SK-N-MC (cell line): Measurements from ENCODE around the gene RAB36.

Source experiments
- EZH2 ChIP-seq: fragments of 200-600 bp; sonication (generic); IDR thresholded peaks from one replicate; pipeline ENCODE4 v1.6.1; 2017; ENCODE audit warnings: antibody characterized with exemption
- POLR2AphosphoS5 ChIP-seq: IDR thresholded peaks from 2 replicates; pipeline ENCODE4 v1.6.1; 2012; ENCODE audit warnings: mild to moderate bottlenecking, low read depth, low read length, borderline replicate concordance

GRCh38 chr22:23178512-23179254 is 33.4 kb downstream of the RAB36 start:
- no peak for TF ChIP-seq POLR2AphosphoS5
- TF ChIP-seq EZH2 = no peak
